HepG2 (cell line): ENCODE data around the gene FBF1. TPM values are rescaled to one million over a fixed set of nuclear protein-coding genes. Genes with fewer than 3 reads are reported as not detected.

Source experiments
- ATAC-seq: fragments of 200-7000 bp; cut with Tn5 transposase; 3 replicates; pipeline ENCODE4 v1.9.1; 2020; ENCODE audit warnings: mild to moderate bottlenecking, moderate library complexity
- BruUV-seq: library from RNA; stranded (reverse); fragments of 400-500 nt; replicated peaks from 2 replicates; lab custom pipeline; 2021; lab: Mats Ljungman, UMichigan
- CTCF ChIA-PET: fragments of 300-600 bp; formaldehyde crosslinking; extraction: SDS; loops from one replicate; lab custom pipeline; 2021; ENCODE audit warnings: low total read pairs, inconsistent platforms, low intra/inter-chr PET ratio; lab: Yijun Ruan, JAX
- POLR2A ChIA-PET: fragments of 350-600 bp; sonication (Branson Sonifier 250); formaldehyde crosslinking; loops from one replicate; lab custom pipeline; 2020; ENCODE audit warnings: antibody characterized with exemption, inconsistent platforms; lab: Yijun Ruan, JAX
- DNase-seq: peaks from one replicate; pipeline ENCODE4 v3.0.0-alpha.2; 2015; ENCODE audit warnings: low spot score
- FAIRE-seq: peaks from 3 replicates; lab custom pipeline; 2011; peaks lifted over from hg19 to GRCh38; lab: Jason Lieb, UNC
- H2AFZ ChIP-seq: one replicate; pipeline ENCODE4 v1.6.1; 2011; ENCODE audit warnings: low read length, inconsistent platforms
- H3K27ac ChIP-seq: fragments of 300-600 bp; 3 replicates; pipeline ENCODE4 v1.8.0; 2011; ENCODE audit warnings: mixed run types, mild to moderate bottlenecking, mixed read lengths, low read length, inconsistent platforms; ENCODE audit not compliant: insufficient read depth; ENCODE audit errors: extremely low read length
- H3K27me3 ChIP-seq, 2 experiments: fragments of 200-600 bp in 1 of 2; 2 replicates in 1 of 2; 3 replicates in 1 of 2; pipeline versions ENCODE4 v1.6.0 to v1.8.0; 2011; ENCODE audit warnings: low read length in 2 of 2, mild to moderate bottlenecking in 2 of 2, moderate library complexity in 2 of 2, inconsistent platforms in 1 of 2; ENCODE audit not compliant: insufficient read depth in 2 of 2, control insufficient read depth in 1 of 2
- H3K36me3 ChIP-seq, 2 experiments: fragments of 200-600 bp in 1 of 2; replicated peaks in 1 of 2; 2 replicates in 1 of 2; 3 replicates in 1 of 2; pipeline versions ENCODE4 v1.5.1 to v1.8.0; 2011; ENCODE audit warnings: low read length in 2 of 2, inconsistent platforms in 1 of 2; ENCODE audit not compliant: insufficient read depth in 2 of 2, control insufficient read depth in 1 of 2
- H3K4me1 ChIP-seq: 2 replicates; pipeline ENCODE4 v1.5.1; 2012; ENCODE audit warnings: low read length, inconsistent platforms; ENCODE audit not compliant: insufficient read depth
- H3K4me2 ChIP-seq: 2 replicates; pipeline ENCODE4 v1.6.0; 2011; ENCODE audit warnings: low read depth, low read length, inconsistent platforms
- H3K4me3 ChIP-seq, 3 experiments: fragments of 200-600 bp in 1 of 3; sonication (generic), shearing (Covaris generic) in 1 of 3; replicated peaks in 1 of 3; 2 replicates each; pipeline ENCODE4 v1.5.1; 2011 to 2016; ENCODE audit warnings: low read length in 3 of 3, inconsistent platforms in 2 of 3, low read depth in 2 of 3, mild to moderate bottlenecking in 2 of 3, control low read depth in 1 of 3, mixed read lengths in 1 of 3; ENCODE audit not compliant: insufficient read depth in 1 of 3
- H3K79me2 ChIP-seq: one replicate; pipeline ENCODE4 v1.6.1; 2011; ENCODE audit warnings: low read length, inconsistent platforms; ENCODE audit not compliant: insufficient read depth
- H3K9ac ChIP-seq: 2 replicates; pipeline ENCODE4 v1.6.0; 2011; ENCODE audit warnings: mild to moderate bottlenecking, low read depth, low read length, inconsistent platforms; ENCODE audit not compliant: insufficient read depth
- H3K9me3 ChIP-seq: 2 replicates; pipeline ENCODE4 v1.5.1; 2012; ENCODE audit warnings: mild to moderate bottlenecking, low read length
- H4K20me1 ChIP-seq: 2 replicates; pipeline ENCODE4 v1.6.0; 2011; ENCODE audit warnings: inconsistent platforms, mild to moderate bottlenecking, low read length, moderate library complexity; ENCODE audit not compliant: insufficient read depth
- AGO1 ChIP-seq: fragments of 200-400 bp; formaldehyde crosslinking; IDR thresholded peaks from 2 replicates; pipeline ENCODE4 v1.6.1; 2017; ENCODE audit warnings: mild to moderate bottlenecking, low read depth, low read length, moderate library complexity; ENCODE audit not compliant: poor library complexity, severe bottlenecking
- MTA1 ChIP-seq: sonication (generic); formaldehyde crosslinking; IDR thresholded peaks from 2 replicates; pipeline ENCODE4 v1.4.0; 2020; ENCODE audit warnings: missing genetic modification reagents, mild to moderate bottlenecking, borderline replicate concordance
- NR2F1 ChIP-seq, 2 experiments: fragments of 450-650 bp in 1 of 2; formaldehyde crosslinking in 1 of 2; IDR thresholded peaks; 2 replicates each; pipeline versions ENCODE4 v1.5.0 to v1.6.1; 2016 to 2020; ENCODE audit warnings: mild to moderate bottlenecking in 1 of 2, missing compliant biosample characterization in 1 of 2, missing genetic modification reagents in 1 of 2, moderate library complexity in 1 of 2
- NR2F6 ChIP-seq, 2 experiments: IDR thresholded peaks; 2 replicates each; pipeline ENCODE4 v1.6.1; 2016; ENCODE audit warnings: antibody characterized with exemption in 1 of 2, mild to moderate bottlenecking in 1 of 2
- RARA ChIP-seq: IDR thresholded peaks from 2 replicates; pipeline ENCODE4 v1.6.1; 2016; ENCODE audit warnings: missing genetic modification reagents, missing compliant biosample characterization
- RBM39 ChIP-seq: fragments of 200-400 bp; formaldehyde crosslinking; IDR thresholded peaks from one replicate; pipeline ENCODE4 v1.6.1; 2018; ENCODE audit warnings: antibody characterized with exemption, mild to moderate bottlenecking, low read depth, low read length; ENCODE audit not compliant: poor library complexity, severe bottlenecking
- RCOR2 ChIP-seq: IDR thresholded peaks from 2 replicates; pipeline ENCODE4 v1.6.1; 2016; ENCODE audit warnings: missing biosample characterization, missing genetic modification reagents
- ZBTB38 ChIP-seq: sonication (generic); formaldehyde crosslinking; IDR thresholded peaks from 2 replicates; pipeline ENCODE4 v1.5.1; 2020; ENCODE audit warnings: mild to moderate bottlenecking, missing genetic modification reagents
- ZEB1 ChIP-seq: IDR thresholded peaks from 2 replicates; pipeline ENCODE4 v1.6.1; 2012; ENCODE audit warnings: mild to moderate bottlenecking, low read depth, inconsistent platforms; ENCODE audit not compliant: insufficient replicate concordance
- ZNF225 ChIP-seq: sonication (generic); formaldehyde crosslinking; IDR thresholded peaks from 2 replicates; pipeline ENCODE4 v1.4.0; 2020; ENCODE audit warnings: mild to moderate bottlenecking, missing genetic modification reagents
- ZNF484 ChIP-seq: sonication (generic); formaldehyde crosslinking; IDR thresholded peaks from 2 replicates; pipeline ENCODE4 v1.5.1; 2020; ENCODE audit warnings: mild to moderate bottlenecking, low read depth, missing genetic modification reagents, borderline replicate concordance
- WGBS: methylation state at CpG from one replicate; pipeline ENCODE4 v1.1.6; 2017; ENCODE audit warnings: low lambda C conversion rate; 5-methylcytosine and 5-hydroxymethylcytosine counted together
- in situ Hi-C: cut with HindIII; loops from 2 replicates; pipeline ENCODE4 v1.10.0; 2017; ENCODE audit warnings: low pct_unique_long_range_greater_than_20kb; ENCODE audit not compliant: extremely low pct_ligation_motif_present
- intact Hi-C: fragments of 100-400 bp; cut with micrococcal nuclease; formaldehyde crosslinking; loops from one replicate; pipeline ENCODE4 v1.10.0; 2022; ENCODE audit not compliant: unreplicated experiment
- polyA plus RNA-seq, 8 experiments: library from polyadenylated mRNA; depleted of rRNA in 3 of 8; stranded (reverse) in 7 of 8; unstranded in 1 of 8; fragments of >200 nt; fragmentation: Illumina TruSeq in 4 of 8; extraction: Trizol in 4 of 8; gene quantifications; 2 replicates each; pipeline versions ENCODE4 v1.2.1 to v1.2.3, GENCODE V29; 2011 to 2016; ENCODE audit warnings: low read depth in 4 of 8, missing spikeins in 1 of 8, mixed read lengths in 1 of 8; ENCODE audit not compliant: insufficient read depth in 1 of 8
- total RNA-seq, 5 experiments: library from RNA; depleted of rRNA; stranded (reverse); fragments of >200 nt; fragmentation: Illumina TruSeq; extraction: Trizol; gene quantifications; 2 replicates each; pipeline ENCODE4 v1.2.3, GENCODE V29; 2016; ENCODE audit warnings: low read depth in 1 of 5
- TF ChIP-seq, protein P1 (sequence below): sonication (generic); formaldehyde crosslinking; IDR thresholded peaks from 2 replicates; pipeline ENCODE4 v1.4.0; 2020; ENCODE audit warnings: missing genetic modification reagents

The FBF1 gene
- total and polyA plus RNA-seq, 2 of the 13 experiments (the other 11 are each of a cell fraction or from before 2014, with no cell fraction given), result 2.4 to 8.1 TPM

- Histone ChIP-seq H4K20me1 (no peaks in the 10 kb centered on the region), H2AFZ (no peak overlapping the region), H3K36me3 (no peaks in the 10 kb centered on the region), H3K4me1 (peaks cover 35% of the 10 kb centered on the region), H3K9me3 (no peaks in the 10 kb centered on the region), H3K4me3 (no peak overlapping the region), H3K27ac (no peak overlapping the region), H3K79me2 (no peaks in the 10 kb centered on the region), H3K9ac (no peak overlapping the region), H3K4me2 (no peak overlapping the region), H3K27me3 (no peaks in the 10 kb centered on the region)
- intact Hi-C loops, result no loop called here
- DNase-seq, result no peak
- in situ Hi-C loops, result no loop called here
- BruUV-seq, result no TSS peak
- no peak for TF ChIP-seq RBM39
- TF ChIP-seq AGO1, result no peak
- no peak for TF ChIP-seq ZNF225 (CRISPR knock-in tag)
- TF ChIP-seq ZNF484, result no peak
- 91% methylated on average over 28 of the region's 31 CpGs for WGBS
- POLR2A ChIA-PET, result interaction anchor here (0.7 to 1.4 kb wide), 4 partner anchors 9 to 23 kb away, joined by 3 to 6 read pairs (median 4); partner anchors contain the start of genes FBF1 and MRPL38
- no peak for FAIRE-seq
- CTCF ChIA-PET, result no interaction called here
- ATAC-seq, result no peak
Measured at GRCh38 chr17:75917917-75918445, 22.9 kb downstream of the FBF1 start.

- H3K36me3 ChIP-seq, result no peaks in the 10 kb centered on the region
- peaks cover 28% of the 10 kb centered on the region for H3K4me1 ChIP-seq
- no peaks in the 10 kb centered on the region for H3K27me3 ChIP-seq
- POLR2A ChIA-PET, result interaction anchor here (1.0 to 1.4 kb wide), 3 partner anchors 10 to 24 kb away, joined by 3 to 6 read pairs (median 4); partner anchors contain the start of genes FBF1 and MRPL38
- H3K4me2 ChIP-seq, result no peak overlapping the region
- WGBS, result 79% methylated on average over 17 of the region's 23 CpGs
- H3K27ac ChIP-seq, result no peak overlapping the region
- H3K9ac ChIP-seq, result no peak overlapping the region
- in situ Hi-C loops, result no loop called here
- DNase-seq (no peak), FAIRE-seq (no peak), ATAC-seq (no peak)
- intact Hi-C loops, result no loop called here
- no peaks in the 10 kb centered on the region for H3K79me2 ChIP-seq
- no peak overlapping the region for H2AFZ ChIP-seq
- no TSS peak for BruUV-seq
- CTCF ChIA-PET, result no interaction called here
- no peaks in the 10 kb centered on the region for H3K9me3 ChIP-seq
- no peak overlapping the region; a peak in 1 of 6 replicates for H3K4me3 ChIP-seq
- no peaks in the 10 kb centered on the region for H4K20me1 ChIP-seq
- peak; percentile 83 for TF ChIP-seq ZBTB38 (CRISPR knock-in tag)
- TF ChIP-seq NR2F6 (IDR thresholded peaks at IDR 0.05), result peak; percentile 34; the same call in 1 of the 2 replicates
- peak; percentile 57; the same call in 1 of the 2 replicates for TF ChIP-seq NR2F6 (CRISPR knock-in tag; IDR thresholded peaks at IDR 0.05)
- 0 out of 4 replicates have a peak, but pooled peaks of 1 of the 2 experiments have one; percentile 18 for TF ChIP-seq NR2F1 (CRISPR knock-in tag; IDR thresholded peaks at IDR 0.05)
- no peak for TF ChIP-seq RCOR2 (CRISPR knock-in tag)
- 0 out of 2 replicates have a peak, but pooled peaks have one; percentile 19 for TF ChIP-seq MTA1
- peak; percentile 50 for TF ChIP-seq RARA (CRISPR knock-in tag)
- TF ChIP-seq, protein P1, sequence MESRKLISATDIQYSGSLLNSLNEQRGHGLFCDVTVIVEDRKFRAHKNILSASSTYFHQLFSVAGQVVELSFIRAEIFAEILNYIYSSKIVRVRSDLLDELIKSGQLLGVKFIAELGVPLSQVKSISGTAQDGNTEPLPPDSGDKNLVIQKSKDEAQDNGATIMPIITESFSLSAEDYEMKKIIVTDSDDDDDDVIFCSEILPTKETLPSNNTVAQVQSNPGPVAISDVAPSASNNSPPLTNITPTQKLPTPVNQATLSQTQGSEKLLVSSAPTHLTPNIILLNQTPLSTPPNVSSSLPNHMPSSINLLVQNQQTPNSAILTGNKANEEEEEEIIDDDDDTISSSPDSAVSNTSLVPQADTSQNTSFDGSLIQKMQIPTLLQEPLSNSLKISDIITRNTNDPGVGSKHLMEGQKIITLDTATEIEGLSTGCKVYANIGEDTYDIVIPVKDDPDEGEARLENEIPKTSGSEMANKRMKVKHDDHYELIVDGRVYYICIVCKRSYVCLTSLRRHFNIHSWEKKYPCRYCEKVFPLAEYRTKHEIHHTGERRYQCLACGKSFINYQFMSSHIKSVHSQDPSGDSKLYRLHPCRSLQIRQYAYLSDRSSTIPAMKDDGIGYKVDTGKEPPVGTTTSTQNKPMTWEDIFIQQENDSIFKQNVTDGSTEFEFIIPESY, result peak; percentile 86
- no peak for TF ChIP-seq ZEB1
Measured at GRCh38 chr17:75917141-75917916, 23.5 kb downstream of the FBF1 start.
